Right kidney (tissue), 1 donor: ENCODE data around the gene HBA2.
"Not testable (repeated sequence)": the region's sequence is repeated elsewhere in the genome, so short reads cannot be mapped to it uniquely, and the experiment has no call there.

Source experiments
- DNase-seq: peaks from one replicate; pipeline ENCODE4 v3.0.0-alpha.2; 2016

Gene HBA2

GRCh38 chr16:153550-154216 is 19.0 kb upstream of the HBA2 start:
- not testable (repeated sequence) for DNase-seq

- peak; percentile 52 for DNase-seq
Observed at GRCh38 chr16:154217-155030, 18.3 kb upstream of the HBA2 start.

DNA sequence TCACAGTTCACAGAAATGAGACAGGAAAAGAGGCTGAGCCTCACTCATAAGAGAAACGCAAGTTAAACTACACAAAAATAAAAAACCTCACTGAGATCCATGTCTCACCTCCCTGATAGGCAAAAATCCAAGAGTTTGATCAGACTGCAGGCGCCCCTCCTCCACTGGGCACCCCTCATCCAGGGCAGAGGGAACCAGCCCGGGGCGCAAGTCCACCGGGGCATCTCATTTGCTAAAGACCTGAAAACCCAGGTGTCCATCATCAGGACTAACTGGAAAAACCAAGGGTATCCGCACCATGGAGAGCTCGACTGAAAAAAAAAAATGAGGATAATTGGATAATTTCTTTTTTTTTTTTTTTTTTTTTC is 17.7 kb upstream of the HBA2 start:
- no peak for DNase-seq

DNA sequence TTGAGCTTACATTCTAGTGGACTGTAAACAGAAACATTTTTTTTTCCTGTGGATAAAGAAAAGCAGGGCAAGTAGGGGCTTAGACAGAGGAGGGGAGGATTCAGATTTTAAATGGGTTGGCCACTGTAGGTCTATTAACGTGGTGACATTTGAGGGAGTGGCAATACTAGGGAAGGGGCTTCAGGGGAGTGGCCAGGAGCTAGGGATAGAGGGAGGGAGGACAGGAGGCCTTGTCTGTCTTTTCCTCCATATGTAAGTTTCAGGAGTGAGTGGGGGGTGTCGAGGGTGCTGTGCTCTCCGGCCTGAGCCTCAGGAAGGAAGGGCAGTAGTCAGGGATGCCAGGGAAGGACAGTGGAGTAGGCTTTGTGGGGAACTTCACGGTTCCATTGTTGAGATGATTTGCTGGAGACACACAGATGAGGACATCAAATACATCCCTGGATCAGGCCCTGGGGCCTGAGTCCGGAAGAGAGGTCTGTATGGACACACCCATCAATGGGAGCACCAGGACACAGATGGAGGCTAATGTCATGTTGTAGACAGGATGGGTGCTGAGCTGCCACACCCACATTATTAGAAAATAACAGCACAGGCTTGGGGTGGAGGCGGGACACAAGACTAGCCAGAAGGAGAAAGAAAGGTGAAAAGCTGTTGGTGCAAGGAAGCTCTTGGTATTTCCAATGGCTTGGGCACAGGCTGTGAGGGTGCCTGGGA is 13.4 kb upstream of the HBA2 start:
- DNase-seq, result no peak

DNA sequence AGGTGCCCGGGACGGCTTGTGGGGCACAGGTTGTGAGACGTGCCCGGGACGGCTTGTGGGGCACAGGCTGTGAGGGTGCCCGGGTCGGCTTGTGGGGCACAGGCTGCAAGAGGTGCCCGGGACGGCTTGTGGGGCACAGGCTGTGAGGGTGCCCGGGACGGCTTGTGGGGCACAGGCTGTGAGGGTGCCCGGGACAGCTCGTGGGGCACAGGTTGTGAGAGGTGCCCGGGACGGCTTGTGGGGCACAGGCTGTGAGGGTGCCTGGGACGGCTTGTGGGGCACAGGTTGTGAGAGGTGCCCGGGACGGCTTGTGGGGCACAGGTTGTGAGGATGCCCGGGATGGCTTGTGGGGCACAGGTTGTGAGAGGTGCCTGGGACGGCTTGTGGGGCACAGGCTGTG is 12.4 kb upstream of the HBA2 start:
- DNase-seq, result not testable (repeated sequence)

- DNase-seq, result no peak
Observed at GRCh38 chr16:160691-161190, 11.9 kb upstream of the HBA2 start.

DNA sequence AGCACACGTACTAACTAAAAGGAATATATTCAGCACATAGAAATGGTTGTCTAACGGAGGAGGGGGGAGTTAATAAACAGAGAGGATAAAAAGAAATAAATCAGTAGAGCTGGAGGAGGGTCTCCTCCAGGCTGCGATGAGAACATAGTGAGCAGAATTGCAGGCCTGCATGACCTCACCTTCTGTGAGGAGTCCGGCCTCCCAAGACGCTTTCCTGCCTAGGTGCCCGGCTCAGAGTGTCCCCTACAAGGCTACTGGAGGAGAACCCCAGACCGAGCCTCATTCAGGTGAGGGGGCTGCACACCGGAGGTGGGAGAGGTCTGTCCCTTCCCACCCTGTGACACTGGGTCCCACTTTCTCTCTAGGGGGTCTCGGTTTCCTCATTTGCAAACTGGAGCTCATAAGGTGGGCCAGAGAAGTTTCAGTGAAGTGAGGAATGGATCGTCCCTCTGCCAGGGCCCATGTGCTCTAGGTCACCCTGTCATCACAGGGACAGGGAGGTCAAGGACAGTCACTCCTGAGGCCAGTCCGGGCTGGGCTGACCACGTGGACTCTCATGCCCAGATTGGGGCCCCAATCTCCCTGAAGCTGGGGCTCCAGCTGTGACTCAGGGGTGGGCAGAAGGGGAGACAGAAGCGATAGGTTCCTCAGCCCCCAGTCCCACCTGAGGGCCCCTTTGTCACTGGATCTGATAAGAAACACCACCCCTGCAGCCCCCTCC is 10.2 kb upstream of the HBA2 start:
- no peak for DNase-seq

GRCh38 chr16:163139-163538 is 9.5 kb upstream of the HBA2 start:
- not testable (repeated sequence) for DNase-seq

DNA sequence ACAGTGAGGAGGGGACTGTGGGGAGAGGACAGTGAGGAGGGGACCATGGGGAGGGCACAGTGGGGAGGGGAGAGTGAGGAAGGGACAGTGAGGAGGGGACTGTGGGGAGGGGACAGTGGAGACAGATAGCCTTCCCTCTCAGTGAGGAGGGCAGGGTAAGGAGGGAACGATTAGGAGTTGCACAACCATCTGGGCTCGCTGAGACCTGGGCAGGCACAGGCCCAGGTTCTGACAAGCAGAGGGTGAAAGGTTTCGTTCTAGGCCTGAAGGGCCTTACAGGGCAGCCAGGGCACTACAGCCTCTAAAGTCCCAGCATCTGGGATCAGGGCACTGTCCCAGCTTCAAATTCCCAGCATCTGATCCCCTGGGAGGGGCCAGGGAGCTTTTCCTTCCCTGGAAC is 9.0 kb upstream of the HBA2 start:
- DNase-seq, result not testable (repeated sequence)

GRCh38 chr16:164134-164823 is 8.4 kb upstream of the HBA2 start:
- DNase-seq, result not testable (repeated sequence)

GRCh38 chr16:164827-165538 is 7.7 kb upstream of the HBA2 start:
- no peak for DNase-seq

GRCh38 chr16:165539-166374 is 6.9 kb upstream of the HBA2 start, which contains the start of gene HBM:
TSS of gene HBM (plus strand) at chr16:165978. CDS start at chr16:165998, 20 bp downstream.
- no peak for DNase-seq

- DNase-seq, result no peak
Observed at GRCh38 chr16:166375-167121, 6.1 kb upstream of the HBA2 start.

DNA sequence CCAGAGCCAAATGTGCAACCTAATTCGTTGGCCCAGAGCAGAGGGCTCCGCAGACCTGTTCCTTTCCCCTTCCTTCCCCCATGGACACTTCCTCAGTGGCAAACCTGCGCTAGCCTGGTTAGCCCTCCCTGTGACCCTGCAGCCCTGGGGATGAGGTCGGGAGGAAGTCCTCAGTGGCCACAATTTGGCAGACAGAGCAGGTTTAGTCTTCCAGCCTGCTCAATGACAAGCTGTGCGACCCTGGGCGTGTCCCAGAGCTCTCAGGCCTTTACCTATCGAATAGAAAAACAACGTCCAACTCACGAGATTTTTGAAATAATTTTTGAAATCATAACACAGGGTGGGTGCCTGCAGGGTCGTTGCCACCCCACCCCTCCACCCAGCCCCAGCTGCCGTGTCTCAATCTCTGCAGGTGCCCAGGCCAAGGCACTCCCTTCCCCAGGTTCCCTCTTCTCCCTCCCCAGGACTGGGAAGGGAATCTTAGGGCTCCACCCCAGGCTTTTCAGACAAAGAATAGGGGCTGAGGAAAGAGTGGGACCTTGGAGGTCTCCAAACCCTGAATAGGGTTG is 5.5 kb upstream of the HBA2 start:
- no peak for DNase-seq

DNA sequence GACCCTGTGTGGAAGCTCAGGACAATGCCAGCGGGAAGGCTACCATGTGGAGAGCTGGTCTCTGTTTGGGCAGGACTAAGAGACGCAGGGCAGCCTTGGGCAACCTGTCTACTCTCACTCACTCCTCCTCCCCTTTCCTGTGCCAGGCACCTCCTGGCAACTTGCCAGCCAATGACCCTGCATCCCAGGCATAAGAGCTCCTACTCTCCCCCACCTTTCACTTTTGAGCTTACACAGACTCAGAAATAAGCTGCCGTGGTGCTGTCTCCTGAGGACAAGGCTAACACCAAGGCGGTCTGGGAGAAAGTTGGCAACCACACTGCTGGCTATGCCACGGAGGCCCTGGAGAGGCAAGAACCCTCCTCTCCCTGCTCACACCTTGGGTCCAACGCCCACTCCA is 4.3 kb upstream of the HBA2 start:
- DNase-seq, result no peak

- no peak for DNase-seq
Observed at GRCh38 chr16:169014-169413, 3.7 kb upstream of the HBA2 start.

GRCh38 chr16:170088-170507 is 2.6 kb upstream of the HBA2 start:
- peak; percentile 49 for DNase-seq

DNA sequence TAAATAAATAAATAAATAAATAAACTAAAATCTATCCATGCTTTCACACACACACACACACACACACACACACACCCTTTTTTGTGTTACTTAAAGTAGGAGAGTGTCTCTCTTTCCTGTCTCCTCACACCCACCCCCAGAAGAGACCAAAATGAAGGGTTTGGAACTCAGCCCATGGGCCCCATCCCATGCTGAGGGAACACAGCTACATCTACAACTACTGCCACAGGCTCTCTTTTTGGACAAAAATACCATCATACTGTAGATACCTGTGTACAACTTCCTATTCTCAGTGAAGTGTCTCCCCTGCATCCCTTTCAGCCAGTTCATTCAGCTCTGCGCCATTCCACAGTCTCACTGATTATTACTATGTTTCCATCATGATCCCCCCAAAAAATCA is 1.9 kb upstream of the HBA2 start:
- no peak for DNase-seq
